Measurements from ENCODE around the gene DMRT3.

DMRT3 gene

GRCh38 chr9:965497-965896 is 11.0 kb upstream of the DMRT3 start:
- no peaks in the 10 kb centered on the region for H3K36me3 Mint-ChIP-seq (ENCODE audit: low read depth)
- no peaks in the 10 kb centered on the region for H3K9me3 Mint-ChIP-seq
- H3K27ac Mint-ChIP-seq, result no peak overlapping the region
- H3K4me1 Mint-ChIP-seq (ENCODE audit: low read depth), result peaks cover 25% of the 10 kb centered on the region
- peaks cover 85% of the 10 kb centered on the region for H3K27me3 Mint-ChIP-seq
- H3K4me3 Mint-ChIP-seq, result no peak overlapping the region
- intact Hi-C loops (cut with micrococcal nuclease), result no loop called here

GRCh38 chr9:966870-967269 is 9.6 kb upstream of the DMRT3 start:
- Mint-ChIP-seq H3K36me3 (ENCODE audit: low read depth) (no peaks in the 10 kb centered on the region), H3K4me3 (no peak overlapping the region), H3K27me3 (peaks cover 86% of the 10 kb centered on the region), H3K4me1 (ENCODE audit: low read depth) (peaks cover 34% of the 10 kb centered on the region), H3K9me3 (no peaks in the 10 kb centered on the region), H3K27ac (no peak overlapping the region)
- intact Hi-C loops (cut with micrococcal nuclease), result no loop called here

- intact Hi-C loops (cut with micrococcal nuclease), result no loop called here
- Mint-ChIP-seq H3K4me1 (ENCODE audit: low read depth) (peaks cover 38% of the 10 kb centered on the region), H3K27me3 (peaks cover 87% of the 10 kb centered on the region), H3K27ac (no peak overlapping the region), H3K36me3 (ENCODE audit: low read depth) (no peaks in the 10 kb centered on the region), H3K4me3 (no peak overlapping the region), H3K9me3 (no peaks in the 10 kb centered on the region)
Measured at GRCh38 chr9:967436-967835, 9.0 kb upstream of the DMRT3 start.

GRCh38 chr9:967903-968641 is 8.4 kb upstream of the DMRT3 start:
- H3K27ac Mint-ChIP-seq, result no peak overlapping the region
- H3K27me3 Mint-ChIP-seq, result peaks cover 88% of the 10 kb centered on the region
- H3K36me3 Mint-ChIP-seq (ENCODE audit: low read depth), result no peaks in the 10 kb centered on the region
- no peak overlapping the region for H3K4me3 Mint-ChIP-seq
- peaks cover 45% of the 10 kb centered on the region for H3K4me1 Mint-ChIP-seq (ENCODE audit: low read depth)
- H3K9me3 Mint-ChIP-seq, result no peaks in the 10 kb centered on the region
- intact Hi-C loops (cut with micrococcal nuclease), result no loop called here

- Mint-ChIP-seq H3K36me3 (ENCODE audit: low read depth) (no peaks in the 10 kb centered on the region), H3K4me3 (no peak overlapping the region), H3K27me3 (peaks cover 90% of the 10 kb centered on the region), H3K27ac (no peak overlapping the region), H3K4me1 (ENCODE audit: low read depth) (peaks cover 59% of the 10 kb centered on the region), H3K9me3 (no peaks in the 10 kb centered on the region)
- intact Hi-C loops (cut with micrococcal nuclease), result loop anchor here (5.0 kb wide), 1 partner anchor 78 kb away; no protein-coding TSS in a partner anchor
Measured at GRCh38 chr9:969310-970150, 6.9 kb upstream of the DMRT3 start.

- Mint-ChIP-seq H3K4me1 (ENCODE audit: low read depth) (peaks cover 66% of the 10 kb centered on the region), H3K27me3 (peaks cover 90% of the 10 kb centered on the region), H3K9me3 (no peaks in the 10 kb centered on the region), H3K36me3 (ENCODE audit: low read depth) (no peaks in the 10 kb centered on the region), H3K27ac (no peak overlapping the region), H3K4me3 (no peak overlapping the region)
- intact Hi-C loops (cut with micrococcal nuclease), result loop anchor here (5.0 kb wide), 1 partner anchor 77 kb away; no protein-coding TSS in a partner anchor
Measured at GRCh38 chr9:970151-970996, 6.1 kb upstream of the DMRT3 start.

GRCh38 chr9:971901-972500 is 4.5 kb upstream of the DMRT3 start:
- Mint-ChIP-seq H3K9me3 (no peaks in the 10 kb centered on the region), H3K27me3 (peaks cover 94% of the 10 kb centered on the region), H3K4me3 (peak overlapping the region; percentile 72), H3K36me3 (ENCODE audit: low read depth) (no peaks in the 10 kb centered on the region), H3K27ac (no peak overlapping the region), H3K4me1 (ENCODE audit: low read depth) (peaks cover 71% of the 10 kb centered on the region)
- intact Hi-C loops (cut with micrococcal nuclease), result loop anchor here (5.0 kb wide), 1 partner anchor 75 kb away; no protein-coding TSS in a partner anchor

GRCh38 chr9:972501-973294 is 3.8 kb upstream of the DMRT3 start:
- peaks cover 71% of the 10 kb centered on the region for H3K4me1 Mint-ChIP-seq (ENCODE audit: low read depth)
- no peak overlapping the region for H3K27ac Mint-ChIP-seq
- peaks cover 93% of the 10 kb centered on the region for H3K27me3 Mint-ChIP-seq
- H3K4me3 Mint-ChIP-seq, result peak overlapping the region; percentile 72
- intact Hi-C loops (cut with micrococcal nuclease), result loop anchor here (5.0 kb wide), 1 partner anchor 75 kb away; no protein-coding TSS in a partner anchor
- no peaks in the 10 kb centered on the region for H3K36me3 Mint-ChIP-seq (ENCODE audit: low read depth)
- no peaks in the 10 kb centered on the region for H3K9me3 Mint-ChIP-seq

- H3K36me3 Mint-ChIP-seq (ENCODE audit: low read depth), result no peaks in the 10 kb centered on the region
- no peaks in the 10 kb centered on the region for H3K9me3 Mint-ChIP-seq
- intact Hi-C loops (cut with micrococcal nuclease), result loop anchor here (5.0 kb wide), 1 partner anchor 74 kb away; no protein-coding TSS in a partner anchor
- peaks cover 95% of the 10 kb centered on the region for H3K27me3 Mint-ChIP-seq
- no peak overlapping the region for H3K4me3 Mint-ChIP-seq
- peaks cover 67% of the 10 kb centered on the region for H3K4me1 Mint-ChIP-seq (ENCODE audit: low read depth)
- no peak overlapping the region for H3K27ac Mint-ChIP-seq
Measured at GRCh38 chr9:973295-973834, 3.1 kb upstream of the DMRT3 start.

- H3K4me1 Mint-ChIP-seq (ENCODE audit: low read depth), result peaks cover 67% of the 10 kb centered on the region
- H3K4me3 Mint-ChIP-seq, result no peak overlapping the region
- peaks cover 96% of the 10 kb centered on the region for H3K27me3 Mint-ChIP-seq
- intact Hi-C loops (cut with micrococcal nuclease), result loop anchor here (5.0 kb wide), 1 partner anchor 73 kb away; no protein-coding TSS in a partner anchor
- no peak overlapping the region for H3K27ac Mint-ChIP-seq
- no peaks in the 10 kb centered on the region for H3K9me3 Mint-ChIP-seq
- no peaks in the 10 kb centered on the region for H3K36me3 Mint-ChIP-seq (ENCODE audit: low read depth)
Measured at GRCh38 chr9:974031-974995, 2.1 kb upstream of the DMRT3 start.

- intact Hi-C loops (cut with micrococcal nuclease), result loop anchor here (5.0 kb wide), 1 partner anchor 72 kb away; no protein-coding TSS in a partner anchor
- Mint-ChIP-seq H3K4me3 (no peak overlapping the region), H3K27ac (no peak overlapping the region), H3K4me1 (ENCODE audit: low read depth) (peaks cover 59% of the 10 kb centered on the region), H3K27me3 (peaks cover 96% of the 10 kb centered on the region), H3K9me3 (no peaks in the 10 kb centered on the region), H3K36me3 (ENCODE audit: low read depth) (no peaks in the 10 kb centered on the region)
Measured at GRCh38 chr9:974996-975739, 1.3 kb upstream of the DMRT3 start.

All from dendritic cell treated with granulocyte-macrophage colony-stimulating factor and Interleukin-4, amounts not matched to agents 40 ng/mL and 50 ng/mL, for 4 days (primary cell).